Left lung (tissue), 10 donors: ENCODE results near the gene HPSE2. TPM values are rescaled to one million over a fixed set of nuclear protein-coding genes. Genes with fewer than 3 reads are reported as not detected.

Experiments used
- ATAC-seq: fragments of 200-7000 bp; cut with Tn5 transposase; one replicate; pipeline ENCODE4 v1.9.1; 2020; ENCODE audit warnings: moderate library complexity
- DNase-seq, 4 donors: peaks; one replicate each; pipeline ENCODE4 v3.0.0-alpha.2; 2013 to 2020
- H3K27ac ChIP-seq, 2 donors: fragments of 200-600 bp; sonication (generic) in 1 of 2; one replicate each; pipeline versions ENCODE4 v1.5.0 to v1.8.0; 2020 to 2021
- H3K27me3 ChIP-seq, 2 donors: fragments of 200-600 bp; sonication (generic) in 1 of 2; one replicate each; pipeline versions ENCODE4 v1.5.0 to v1.8.0; 2020 to 2021
- H3K36me3 ChIP-seq, 2 donors: fragments of 200-600 bp; sonication (generic) in 1 of 2; one replicate each; pipeline versions ENCODE4 v1.5.0 to v1.8.0; 2020 to 2021
- H3K4me1 ChIP-seq, 2 donors: fragments of 200-600 bp; one replicate each; pipeline ENCODE4 v1.8.0; 2021
- H3K4me3 ChIP-seq, 2 donors: fragments of 200-600 bp; sonication (generic) in 1 of 2; one replicate each; pipeline versions ENCODE4 v1.5.0 to v1.8.0; 2020 to 2021; ENCODE audit warnings: mild to moderate bottlenecking in 1 of 2
- H3K9me3 ChIP-seq, 2 donors: fragments of 200-600 bp; sonication (generic) in 1 of 2; one replicate each; pipeline versions ENCODE4 v1.5.0 to v1.8.0; 2020 to 2021
- intact Hi-C, 2 donors: fragments of 100-400 bp; cut with DNase I; formaldehyde crosslinking; loops; one replicate each; pipeline versions ENCODE4 v1.11.2 to v1.14.2; 2022
- polyA plus RNA-seq, 6 donors: library from polyadenylated mRNA; unstranded; fragments of 120-200 nt; gene quantifications; one replicate each; pipeline ENCODE4 v1.2.1, GENCODE V29; 2013; ENCODE audit not compliant: insufficient read length in 6 of 6
- total RNA-seq, 2 donors: library from RNA; stranded (reverse); fragmentation: NEBNext Ultra II Directional; extraction: Animal tissue kit (Norgen Biotek cat#: 25700); gene quantifications; one replicate each; pipeline ENCODE4 v1.2.1, GENCODE V29; 2021
- TF ChIP-seq, protein P1 (sequence below), 2 donors: fragments of 200-600 bp; sonication (generic) in 1 of 2; IDR thresholded peaks; one replicate each; pipeline versions ENCODE4 v1.5.0 to v1.8.0; 2021; ENCODE audit warnings: antibody characterized with exemption in 2 of 2
- donor health status: DM: no; HTN: yes; CAD: no.
- donor health status: DM: no; HTN: no; CAD: no.

HPSE2 gene
- total and polyA plus RNA-seq, 8 donors: 0.50 to 20.4 (median 12.1) TPM

DNA sequence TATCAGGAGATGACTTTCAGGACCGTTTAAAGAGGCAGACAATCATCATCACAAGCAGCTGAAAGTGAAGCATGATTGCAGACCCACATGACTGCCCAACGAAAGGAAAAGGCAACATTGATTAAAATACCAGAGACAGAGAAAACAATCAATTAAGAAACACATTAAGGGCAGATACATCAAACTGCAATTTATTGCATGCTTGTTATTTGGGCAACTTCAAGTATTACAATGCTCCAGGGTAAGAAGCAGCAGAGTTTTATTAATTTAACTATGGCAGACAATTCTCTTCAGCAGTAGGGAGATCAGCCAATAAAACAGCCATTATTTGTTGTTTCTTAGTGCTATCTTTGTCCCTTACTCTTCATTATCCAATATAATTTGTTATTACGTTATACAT, 421.2 kb downstream of the HPSE2 start:
- TF ChIP-seq, protein P1, sequence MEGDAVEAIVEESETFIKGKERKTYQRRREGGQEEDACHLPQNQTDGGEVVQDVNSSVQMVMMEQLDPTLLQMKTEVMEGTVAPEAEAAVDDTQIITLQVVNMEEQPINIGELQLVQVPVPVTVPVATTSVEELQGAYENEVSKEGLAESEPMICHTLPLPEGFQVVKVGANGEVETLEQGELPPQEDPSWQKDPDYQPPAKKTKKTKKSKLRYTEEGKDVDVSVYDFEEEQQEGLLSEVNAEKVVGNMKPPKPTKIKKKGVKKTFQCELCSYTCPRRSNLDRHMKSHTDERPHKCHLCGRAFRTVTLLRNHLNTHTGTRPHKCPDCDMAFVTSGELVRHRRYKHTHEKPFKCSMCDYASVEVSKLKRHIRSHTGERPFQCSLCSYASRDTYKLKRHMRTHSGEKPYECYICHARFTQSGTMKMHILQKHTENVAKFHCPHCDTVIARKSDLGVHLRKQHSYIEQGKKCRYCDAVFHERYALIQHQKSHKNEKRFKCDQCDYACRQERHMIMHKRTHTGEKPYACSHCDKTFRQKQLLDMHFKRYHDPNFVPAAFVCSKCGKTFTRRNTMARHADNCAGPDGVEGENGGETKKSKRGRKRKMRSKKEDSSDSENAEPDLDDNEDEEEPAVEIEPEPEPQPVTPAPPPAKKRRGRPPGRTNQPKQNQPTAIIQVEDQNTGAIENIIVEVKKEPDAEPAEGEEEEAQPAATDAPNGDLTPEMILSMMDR (IDR thresholded peaks at IDR 0.05): no peak
- Histone ChIP-seq H3K4me3 (no peak overlapping the region), H3K27me3 (no peaks in the 10 kb centered on the region), H3K36me3 (no peaks in the 10 kb centered on the region), H3K9me3 (no peaks in the 10 kb centered on the region), H3K4me1 (no peaks in the 10 kb centered on the region), H3K27ac (no peak overlapping the region)
- DNase-seq (peak in 2 of 4 donors; percentile 37 to 48), ATAC-seq (no peak)
- intact Hi-C loops: no loop called here

DNA sequence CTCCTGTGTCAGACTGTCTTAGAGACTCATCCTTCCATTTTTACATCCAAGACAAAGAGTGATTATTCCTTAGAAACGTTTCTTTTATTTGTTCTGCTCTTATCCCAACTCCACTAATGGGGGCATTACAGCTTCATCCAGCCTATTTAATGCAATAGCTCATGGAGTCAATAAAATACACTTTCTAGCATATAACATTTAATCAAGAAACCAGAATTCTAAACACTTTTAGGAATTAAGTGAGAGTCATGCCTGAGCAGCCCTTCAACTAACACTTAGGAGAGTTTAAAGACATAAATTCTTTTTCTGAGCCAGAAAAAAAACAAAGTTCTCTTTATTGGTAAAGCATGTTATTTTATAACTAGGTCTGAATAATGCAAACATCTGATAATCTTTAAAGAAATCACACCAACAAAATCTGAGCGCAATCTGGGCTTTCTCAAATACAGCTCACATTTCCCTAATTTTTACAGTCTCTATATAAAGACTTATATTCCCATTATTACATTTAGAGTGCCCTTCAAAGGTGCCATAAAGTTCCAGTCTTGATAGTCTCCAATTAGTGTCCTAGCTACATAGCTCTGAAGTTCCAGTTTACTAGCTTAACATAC, 427.3 kb downstream of the HPSE2 start:
- Histone ChIP-seq H3K36me3 (no peaks in the 10 kb centered on the region), H3K27ac (no peak overlapping the region), H3K9me3 (no peaks in the 10 kb centered on the region), H3K4me1 (no peaks in the 10 kb centered on the region), H3K4me3 (no peak overlapping the region), H3K27me3 (peaks cover 0 to 2% of the 10 kb centered on the region in 2 donors)
- intact Hi-C loops: no loop called here
- TF ChIP-seq, protein P1 (IDR thresholded peaks at IDR 0.05): no peak
- no peak for ATAC-seq
- peak in 2 of 4 donors; percentile 36 to 56 for DNase-seq

DNA sequence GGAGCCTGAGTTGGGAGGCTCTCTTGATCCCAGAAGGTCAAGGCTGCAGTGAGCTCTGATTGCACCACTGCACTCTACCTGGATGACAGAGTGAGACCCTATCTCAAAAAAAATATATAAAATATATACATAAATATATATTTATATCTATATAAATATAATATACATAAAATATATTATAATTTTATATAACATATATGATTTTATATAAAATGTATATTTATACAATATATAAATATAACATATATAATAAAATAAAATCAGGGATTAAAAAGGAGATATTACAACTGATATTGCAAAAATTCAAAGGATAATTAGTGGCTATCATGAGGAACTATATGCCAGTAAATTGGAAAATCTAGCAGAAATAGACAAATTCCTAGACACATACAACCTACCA, 435.4 kb downstream of the HPSE2 start:
- ATAC-seq (no peak), DNase-seq (no peak)
- intact Hi-C loops: no loop called here
- H3K27ac ChIP-seq: no peak overlapping the region
- H3K36me3 ChIP-seq: no peaks in the 10 kb centered on the region
- no peaks in the 10 kb centered on the region for H3K27me3 ChIP-seq
- H3K9me3 ChIP-seq: peaks cover 0 to 6% of the 10 kb centered on the region in 2 donors
- TF ChIP-seq, protein P1 (IDR thresholded peaks at IDR 0.05): no peak
- H3K4me3 ChIP-seq: no peak overlapping the region
- no peaks in the 10 kb centered on the region for H3K4me1 ChIP-seq

DNA sequence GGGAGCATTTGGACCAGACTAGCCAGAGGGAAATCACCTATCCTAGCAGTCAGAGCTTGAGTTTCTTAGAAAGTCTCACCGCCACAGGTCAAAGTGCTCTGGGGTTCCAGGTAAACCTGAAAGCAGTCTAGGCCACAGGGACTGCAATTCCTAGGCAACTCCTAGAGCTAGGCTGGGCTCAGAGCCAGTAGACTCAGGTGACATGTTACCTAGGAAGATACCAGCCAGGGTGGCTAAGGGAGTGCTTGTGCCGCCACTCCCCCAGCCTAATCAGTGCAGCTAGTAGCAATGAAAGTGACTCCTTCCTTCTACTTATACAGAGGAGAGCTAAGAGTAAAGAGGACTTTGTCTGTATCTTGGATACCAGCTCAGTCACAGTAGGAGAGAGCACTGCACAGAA, 440.2 kb downstream of the HPSE2 start:
- intact Hi-C loops: no loop called here
- no peak for ATAC-seq
- Histone ChIP-seq H3K4me1 (no peaks in the 10 kb centered on the region), H3K36me3 (no peaks in the 10 kb centered on the region), H3K4me3 (no peak overlapping the region), H3K27me3 (no peaks in the 10 kb centered on the region), H3K9me3 (no peaks in the 10 kb centered on the region), H3K27ac (no peak overlapping the region)
- TF ChIP-seq, protein P1 (IDR thresholded peaks at IDR 0.05): no peak
- DNase-seq: peak in 1 of 4 donors; percentile 26

DNA sequence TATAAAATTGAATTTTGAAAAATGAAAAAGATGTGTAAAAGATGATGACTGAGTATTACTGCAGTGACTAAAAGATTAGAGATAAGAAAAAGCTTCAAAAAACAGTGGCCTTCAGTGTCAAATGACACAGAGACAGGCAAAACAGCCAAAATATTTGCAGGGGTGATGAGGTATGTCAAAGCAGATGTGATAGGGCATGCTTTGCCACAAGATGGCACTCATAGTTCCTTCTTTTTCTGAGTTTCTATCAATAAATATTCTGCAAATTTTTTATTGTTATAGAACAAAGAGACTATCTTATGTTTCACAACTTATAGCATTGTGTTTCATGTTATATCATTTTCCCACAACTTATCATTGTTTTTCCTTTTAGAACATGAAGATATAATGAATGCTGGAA, 444.8 kb downstream of the HPSE2 start:
- no peaks in the 10 kb centered on the region for H3K9me3 ChIP-seq
- H3K27ac ChIP-seq: no peak overlapping the region
- TF ChIP-seq, protein P1 (IDR thresholded peaks at IDR 0.05): peak in 1 of 2 donors; percentile 24
- no peaks in the 10 kb centered on the region for H3K27me3 ChIP-seq
- no peaks in the 10 kb centered on the region for H3K36me3 ChIP-seq
- H3K4me3 ChIP-seq: no peak overlapping the region
- ATAC-seq (no peak), DNase-seq (peak in 2 of 4 donors; percentile 22 to 34)
- intact Hi-C loops: no loop called here
- no peaks in the 10 kb centered on the region for H3K4me1 ChIP-seq
